HUES64 (cell line): ENCODE measurements around the gene LDB1.

Source experiments
- H3K27ac ChIP-seq: 2 replicates; pipeline ENCODE4 v1.7.0; 2013; ENCODE audit warnings: low read depth, low read length, inconsistent platforms
- H3K27me3 ChIP-seq: 2 replicates; pipeline ENCODE4 v1.6.1; 2013; ENCODE audit warnings: mild to moderate bottlenecking, low read length; ENCODE audit not compliant: insufficient read depth
- H3K36me3 ChIP-seq: 2 replicates; pipeline ENCODE4 v1.6.1; 2013; ENCODE audit warnings: mild to moderate bottlenecking, low read length; ENCODE audit not compliant: insufficient read depth
- H3K4me1 ChIP-seq: 2 replicates; pipeline ENCODE4 v1.6.1; 2013; ENCODE audit warnings: mild to moderate bottlenecking, low read length, moderate library complexity; ENCODE audit not compliant: insufficient read depth
- H3K4me3 ChIP-seq: 2 replicates; pipeline ENCODE4 v1.5.1; 2013; ENCODE audit warnings: mild to moderate bottlenecking, low read length, moderate library complexity
- H3K9ac ChIP-seq: 2 replicates; pipeline ENCODE4 v1.6.1; 2013; ENCODE audit warnings: mild to moderate bottlenecking, low read depth, low read length
- H3K9me3 ChIP-seq: 2 replicates; pipeline ENCODE4 v1.6.1; 2013; ENCODE audit warnings: low read depth, low read length; ENCODE audit not compliant: insufficient read depth
- WGBS: fragments of 150-250, 120-280 bp; methylation state at CpG from one replicate; pipeline ENCODE4 v1.1.7; 2013; ENCODE audit warnings: missing lambda C conversion rate; 5-methylcytosine and 5-hydroxymethylcytosine counted together

The LDB1 gene

DNA sequence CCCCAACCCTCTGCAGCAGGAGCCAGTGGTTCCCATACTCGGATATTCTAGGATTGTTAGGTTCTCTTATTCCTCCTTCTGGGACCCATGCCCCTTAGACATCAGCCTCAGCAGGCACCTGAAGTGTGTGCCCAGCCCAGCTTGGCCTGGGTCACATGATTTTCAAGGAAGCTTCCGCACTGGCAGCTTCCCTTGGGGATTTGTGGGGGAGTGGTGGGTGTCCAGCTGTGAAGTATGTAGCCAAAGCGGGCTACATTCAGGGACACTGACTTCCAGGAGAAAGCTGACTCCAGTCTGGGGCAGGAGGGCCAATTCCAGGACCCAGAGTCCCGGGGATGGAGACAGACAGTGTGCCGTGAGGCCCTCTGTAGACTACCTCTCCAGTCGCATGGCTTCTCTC is 1.3 kb downstream of the LDB1 start:
- peak overlapping the region; percentile 84 for H3K4me3 ChIP-seq
- peak overlapping the region; percentile 46 for H3K9ac ChIP-seq
- no peaks in the 10 kb centered on the region for H3K36me3 ChIP-seq
- WGBS = 22% methylated on average over 6 of the region's 6 CpGs
- peak overlapping the region; percentile 96 for H3K27ac ChIP-seq
- H3K4me1 ChIP-seq = peaks cover 54% of the 10 kb centered on the region
- H3K27me3 ChIP-seq = no peaks in the 10 kb centered on the region
- H3K9me3 ChIP-seq = no peaks in the 10 kb centered on the region

DNA sequence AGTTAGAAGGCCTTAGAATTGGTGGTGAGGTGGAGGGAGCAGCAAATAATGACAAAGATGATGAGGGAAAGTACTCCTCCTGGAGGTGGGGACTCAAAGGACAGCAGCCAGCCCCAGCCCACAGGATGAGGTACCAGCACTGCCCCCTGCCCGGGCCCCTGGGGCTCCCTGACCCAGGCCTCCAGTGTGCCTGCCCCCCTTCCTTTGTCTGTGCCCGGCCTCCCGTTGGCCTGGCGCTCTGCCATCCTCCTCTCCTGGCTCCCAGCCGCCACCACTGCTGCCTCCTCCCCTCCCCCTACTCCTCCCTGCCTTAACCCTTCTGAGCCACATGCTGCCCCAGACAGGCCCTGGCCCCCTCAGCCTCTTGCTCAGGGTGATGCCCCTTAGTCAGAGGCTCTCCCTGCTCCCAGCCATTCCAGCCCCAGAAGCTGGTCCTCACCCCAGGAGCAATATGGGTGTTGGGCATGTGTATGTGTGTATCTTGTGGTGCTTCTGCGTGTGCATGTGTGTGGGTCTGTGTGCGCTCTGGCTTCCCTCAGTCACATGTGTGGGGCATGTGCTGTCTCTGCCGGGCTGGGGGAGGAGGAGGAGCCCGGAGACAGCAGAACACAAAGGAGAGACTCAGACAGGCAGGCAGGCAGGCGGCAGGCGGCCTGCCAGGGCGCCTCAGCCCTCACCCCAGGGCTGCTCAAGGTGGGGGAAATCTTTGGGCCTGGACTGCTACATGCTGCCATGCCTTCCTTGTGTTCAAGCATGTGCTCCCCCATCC is 2.6 kb downstream of the LDB1 start:
- H3K27ac ChIP-seq = peak overlapping the region; percentile 79
- H3K9me3 ChIP-seq = no peaks in the 10 kb centered on the region
- WGBS = 18% methylated on average over 12 of the region's 12 CpGs
- peak overlapping the region; percentile 65 for H3K9ac ChIP-seq
- peaks cover 60% of the 10 kb centered on the region for H3K4me1 ChIP-seq
- no peaks in the 10 kb centered on the region for H3K36me3 ChIP-seq
- peak overlapping the region; percentile 26 for H3K4me3 ChIP-seq
- H3K27me3 ChIP-seq = no peaks in the 10 kb centered on the region

DNA sequence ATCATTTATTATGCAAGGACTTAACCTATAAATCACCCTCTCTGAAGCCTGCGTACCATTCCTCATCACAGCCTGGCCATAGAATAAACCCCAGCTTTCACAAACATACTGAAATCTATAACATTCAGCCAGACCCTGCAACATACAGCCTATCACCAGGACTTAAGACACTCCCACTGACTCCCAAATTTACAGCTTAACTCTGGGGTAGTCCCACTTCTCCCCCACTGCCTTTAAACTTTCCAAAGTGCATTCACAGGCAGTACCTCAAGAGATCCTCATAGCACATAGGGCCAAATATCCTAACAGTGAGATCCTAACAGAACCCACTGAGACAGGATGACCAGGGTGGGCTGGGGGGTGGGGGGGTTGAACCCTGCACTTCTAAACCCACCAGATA is 3.5 kb downstream of the LDB1 start:
- no peaks in the 10 kb centered on the region for H3K27me3 ChIP-seq
- peak overlapping the region; percentile 26; the same call in 1 of the 2 replicates for H3K4me3 ChIP-seq
- 88% methylated on average over 1 of the region's 1 CpG for WGBS
- peaks cover 5% of the 10 kb centered on the region for H3K36me3 ChIP-seq
- no peak overlapping the region for H3K9ac ChIP-seq
- H3K4me1 ChIP-seq = peaks cover 54% of the 10 kb centered on the region
- no peaks in the 10 kb centered on the region for H3K9me3 ChIP-seq
- peak overlapping the region; percentile 79 for H3K27ac ChIP-seq

- H3K27me3 ChIP-seq = no peaks in the 10 kb centered on the region
- H3K27ac ChIP-seq = peak overlapping the region; percentile 91; the same call in 1 of the 2 replicates
- H3K4me3 ChIP-seq = peak overlapping the region; percentile 72; the same call in 1 of the 2 replicates
- no peaks in the 10 kb centered on the region for H3K9me3 ChIP-seq
- WGBS = 51% methylated on average over 2 of the region's 3 CpGs
- no peak overlapping the region for H3K9ac ChIP-seq
- peaks cover 14% of the 10 kb centered on the region for H3K36me3 ChIP-seq
- H3K4me1 ChIP-seq = peaks cover 52% of the 10 kb centered on the region
Measured at GRCh38 chr10:102115775-102116174, 4.4 kb downstream of the LDB1 start.

DNA sequence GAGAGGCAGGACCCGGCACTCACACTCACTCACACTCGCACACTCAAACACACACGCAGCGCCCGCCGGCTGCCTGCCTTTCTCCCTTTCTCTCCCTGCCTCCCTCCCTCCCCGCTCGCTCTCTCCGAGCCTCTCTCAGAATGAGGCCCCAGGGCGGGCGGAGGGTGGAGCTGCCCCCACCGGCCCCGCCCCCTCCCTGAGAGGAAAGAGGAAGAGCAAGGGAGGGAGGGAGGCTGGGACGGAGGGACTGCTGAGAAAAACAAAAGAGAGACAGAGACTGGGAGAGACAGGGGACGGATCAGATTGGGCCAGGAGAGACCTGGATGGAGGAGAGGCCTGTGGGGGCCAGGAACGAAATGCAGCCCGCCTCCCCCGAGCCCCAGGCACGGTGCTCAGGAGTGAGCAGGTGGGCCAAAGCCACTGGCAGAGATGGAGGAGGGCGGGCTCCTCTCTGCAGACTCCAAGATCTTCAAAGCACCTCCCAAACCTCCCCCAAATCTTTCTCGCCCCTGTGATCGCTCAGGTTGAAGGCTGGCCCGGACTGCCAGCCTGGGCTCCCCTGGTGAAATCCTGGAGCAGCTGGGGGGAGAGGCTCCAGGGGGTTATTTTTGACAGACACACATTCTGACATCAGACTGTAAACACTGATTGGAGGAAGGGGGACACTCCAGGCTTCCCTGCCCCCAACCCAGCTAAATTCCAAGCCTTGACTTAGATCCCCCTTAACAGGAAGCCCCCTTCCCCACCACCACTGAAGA is 5.1 kb downstream of the LDB1 start:
- Histone ChIP-seq H3K4me1 (peaks cover 52% of the 10 kb centered on the region), H3K9me3 (no peaks in the 10 kb centered on the region), H3K36me3 (peaks cover 21% of the 10 kb centered on the region), H3K27me3 (no peaks in the 10 kb centered on the region), H3K27ac (peak overlapping the region; percentile 91), H3K4me3 (peak overlapping the region; percentile 72), H3K9ac (peak overlapping the region; percentile 51; the same call in 1 of the 2 replicates)
- WGBS = 1% methylated on average over 22 of the region's 23 CpGs

DNA sequence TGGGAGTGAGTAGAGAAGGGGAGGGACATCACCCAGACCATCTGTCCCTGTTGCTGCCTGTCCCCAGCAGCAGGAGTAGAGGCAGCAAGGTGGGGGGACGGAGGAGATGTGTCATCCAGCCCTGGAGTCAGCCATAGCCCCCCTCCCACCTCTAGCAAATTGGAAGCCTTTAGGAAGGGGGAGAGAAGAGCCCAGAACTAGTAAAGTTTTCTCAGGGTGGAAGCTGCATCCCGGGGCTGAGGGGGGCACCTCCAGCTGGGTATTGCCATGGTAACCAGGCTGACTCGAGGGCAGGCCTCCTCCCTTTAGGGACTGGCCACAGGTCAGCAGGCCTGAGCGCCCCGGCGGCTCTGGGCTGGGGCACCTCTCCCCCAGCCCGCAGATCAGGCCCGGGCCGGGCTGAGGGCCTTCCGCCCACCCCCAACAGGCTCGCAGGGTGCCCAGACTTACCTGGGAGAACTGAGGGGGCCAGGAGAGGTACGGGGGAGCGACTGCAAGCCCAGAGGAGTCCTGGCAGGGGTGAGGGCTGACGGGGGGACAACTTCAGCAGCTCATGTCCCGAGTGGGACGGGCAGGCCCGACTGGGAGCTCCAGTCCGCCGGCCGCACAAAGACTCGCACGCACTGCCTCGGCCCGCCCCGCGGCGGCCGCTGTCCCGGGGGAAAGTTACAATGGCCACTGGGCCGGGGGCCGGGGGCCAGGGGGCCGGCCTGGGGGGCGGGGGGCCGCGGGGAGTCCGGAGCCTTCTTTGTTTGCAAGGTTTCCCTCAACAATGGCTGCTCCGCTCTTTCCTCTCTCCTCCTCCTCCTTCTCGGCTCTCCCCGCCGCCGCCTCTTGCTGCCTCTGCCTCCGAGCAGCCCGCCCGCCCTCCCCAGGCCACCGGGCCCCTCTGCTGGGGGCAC is 6.0 kb downstream of the LDB1 start:
- Histone ChIP-seq H3K27me3 (no peaks in the 10 kb centered on the region), H3K36me3 (peaks cover 29% of the 10 kb centered on the region), H3K27ac (peak overlapping the region; percentile 91), H3K9ac (peak overlapping the region; percentile 76), H3K9me3 (no peaks in the 10 kb centered on the region), H3K4me1 (peaks cover 52% of the 10 kb centered on the region), H3K4me3 (peak overlapping the region; percentile 72)
- WGBS = under 1% methylated on average over 41 of the region's 45 CpGs

- H3K4me1 ChIP-seq = peaks cover 46% of the 10 kb centered on the region
- H3K4me3 ChIP-seq = peak overlapping the region; percentile 72
- no peaks in the 10 kb centered on the region for H3K27me3 ChIP-seq
- peak overlapping the region; percentile 71; the same call in 1 of the 2 replicates for H3K27ac ChIP-seq
- H3K36me3 ChIP-seq = peaks cover 37% of the 10 kb centered on the region
- 66% methylated on average over 7 of the region's 7 CpGs for WGBS
- peak overlapping the region; percentile 76 for H3K9ac ChIP-seq
- no peaks in the 10 kb centered on the region for H3K9me3 ChIP-seq
Measured at GRCh38 chr10:102113261-102113955, 6.8 kb downstream of the LDB1 start.

DNA sequence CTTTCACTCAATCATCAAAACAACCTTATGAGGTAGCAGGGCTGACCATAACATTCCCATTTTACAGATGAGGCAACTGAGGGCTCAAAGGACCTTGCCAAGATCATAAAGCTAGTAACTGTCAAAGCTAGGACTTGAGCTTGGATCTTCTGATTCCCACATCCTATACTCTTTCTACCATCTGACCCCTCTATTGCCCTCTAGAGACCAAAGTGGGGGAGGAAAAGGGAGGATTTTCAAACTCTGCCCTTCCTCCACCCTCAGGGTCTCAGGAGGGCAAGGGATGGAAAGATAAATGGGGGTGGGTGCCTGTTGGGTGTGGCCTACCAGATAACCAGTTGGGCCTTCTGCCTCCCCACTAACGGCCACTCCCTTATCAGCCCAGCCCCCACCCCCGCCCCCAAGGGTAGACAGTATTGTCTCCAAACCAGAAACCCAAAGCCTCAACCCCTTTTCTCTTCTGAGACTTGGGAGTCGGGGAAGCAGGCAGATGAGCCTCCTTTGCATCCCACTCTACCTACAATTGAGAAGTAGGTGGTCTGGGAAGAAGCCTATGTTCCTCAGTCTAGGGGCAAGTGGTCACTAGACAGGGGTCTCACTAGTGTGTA is 7.9 kb downstream of the LDB1 start:
- Histone ChIP-seq H3K9ac (peak overlapping the region; percentile 76; the same call in 1 of the 2 replicates), H3K4me3 (peak overlapping the region; percentile 72; the same call in 1 of the 2 replicates), H3K27me3 (no peaks in the 10 kb centered on the region), H3K36me3 (peaks cover 48% of the 10 kb centered on the region), H3K9me3 (no peaks in the 10 kb centered on the region), H3K4me1 (peaks cover 35% of the 10 kb centered on the region), H3K27ac (no peak overlapping the region)
- 29% methylated on average over 2 of the region's 3 CpGs for WGBS

DNA sequence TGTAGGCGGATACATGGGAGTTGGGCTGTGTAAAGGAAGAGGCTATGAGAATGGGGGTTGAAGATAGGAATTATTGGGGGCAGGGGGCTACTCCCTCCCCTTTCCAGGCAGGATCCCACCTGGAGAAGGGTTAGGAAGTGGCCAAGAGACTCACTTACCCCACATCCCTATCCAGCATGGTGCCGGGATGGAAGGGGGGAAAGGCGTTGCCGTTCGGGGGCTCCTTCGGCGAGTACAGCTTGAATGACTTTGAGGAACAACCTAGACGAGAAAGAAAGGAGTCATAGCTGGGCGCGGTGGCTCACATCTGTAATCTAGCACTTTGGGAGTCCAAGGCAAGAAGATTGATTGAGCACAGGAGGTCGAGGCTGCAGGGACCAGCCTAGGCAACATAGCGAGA is 8.9 kb downstream of the LDB1 start:
- Histone ChIP-seq H3K36me3 (peaks cover 58% of the 10 kb centered on the region), H3K27ac (no peak overlapping the region), H3K9me3 (no peaks in the 10 kb centered on the region), H3K27me3 (no peaks in the 10 kb centered on the region), H3K4me3 (no peak overlapping the region), H3K9ac (no peak overlapping the region), H3K4me1 (peaks cover 25% of the 10 kb centered on the region)
- 98% methylated on average over 11 of the region's 12 CpGs for WGBS
